NCI-H524 treated with DMSO at 0.1 percent for 48 hours (cell line): Measurements from ENCODE around the gene RTP5.
"Not testable (repeated sequence)": the region's sequence is repeated elsewhere in the genome, so short reads cannot be mapped to it uniquely, and the experiment has no call there.

Experiments used
- DNase-seq: peaks from one replicate; lab custom pipeline; 2025; lab: John Stamatoyannopoulos, UW

Gene RTP5

GRCh38 chr2:241902357-241902991 lies 32.9 kb downstream of the RTP5 start:
- no peak for DNase-seq

GRCh38 chr2:241903121-241904010 lies 33.8 kb downstream of the RTP5 start:
- DNase-seq, result peak; percentile 45

DNA sequence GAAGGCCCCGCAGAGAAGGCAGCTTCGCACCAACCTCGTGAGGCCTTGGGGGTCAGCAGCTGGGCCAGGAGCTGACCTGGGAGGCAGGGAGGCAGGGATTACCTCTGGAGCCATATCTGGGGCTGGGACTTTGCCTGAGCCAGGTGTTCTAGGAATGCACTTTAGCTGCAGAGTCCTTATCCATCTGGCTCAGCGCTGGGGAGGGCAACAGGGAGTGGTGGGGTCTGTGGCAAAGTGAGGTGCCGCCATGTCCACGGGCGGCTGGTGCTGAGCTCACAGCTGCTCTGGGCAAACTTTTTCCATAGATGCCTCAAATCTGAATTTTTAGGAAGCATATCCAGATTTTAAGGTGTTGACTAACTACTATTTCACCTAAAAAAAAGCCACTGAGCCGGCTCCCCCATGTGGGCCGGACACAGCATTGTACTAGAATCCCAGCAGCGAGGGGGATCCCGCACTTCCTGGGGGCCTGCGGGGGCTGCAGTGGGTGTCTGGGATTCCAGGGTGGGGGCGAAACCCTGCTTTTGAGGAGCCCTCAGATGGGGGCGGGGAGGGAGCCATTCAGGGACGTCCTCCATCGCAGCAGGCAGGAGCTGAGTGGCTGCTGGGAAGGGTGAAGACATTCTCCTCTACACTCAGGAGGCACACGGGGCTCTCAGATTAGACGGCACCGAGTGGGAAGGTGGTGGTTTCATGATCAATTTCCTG lies 34.6 kb downstream of the RTP5 start:
- DNase-seq, result no peak

DNA sequence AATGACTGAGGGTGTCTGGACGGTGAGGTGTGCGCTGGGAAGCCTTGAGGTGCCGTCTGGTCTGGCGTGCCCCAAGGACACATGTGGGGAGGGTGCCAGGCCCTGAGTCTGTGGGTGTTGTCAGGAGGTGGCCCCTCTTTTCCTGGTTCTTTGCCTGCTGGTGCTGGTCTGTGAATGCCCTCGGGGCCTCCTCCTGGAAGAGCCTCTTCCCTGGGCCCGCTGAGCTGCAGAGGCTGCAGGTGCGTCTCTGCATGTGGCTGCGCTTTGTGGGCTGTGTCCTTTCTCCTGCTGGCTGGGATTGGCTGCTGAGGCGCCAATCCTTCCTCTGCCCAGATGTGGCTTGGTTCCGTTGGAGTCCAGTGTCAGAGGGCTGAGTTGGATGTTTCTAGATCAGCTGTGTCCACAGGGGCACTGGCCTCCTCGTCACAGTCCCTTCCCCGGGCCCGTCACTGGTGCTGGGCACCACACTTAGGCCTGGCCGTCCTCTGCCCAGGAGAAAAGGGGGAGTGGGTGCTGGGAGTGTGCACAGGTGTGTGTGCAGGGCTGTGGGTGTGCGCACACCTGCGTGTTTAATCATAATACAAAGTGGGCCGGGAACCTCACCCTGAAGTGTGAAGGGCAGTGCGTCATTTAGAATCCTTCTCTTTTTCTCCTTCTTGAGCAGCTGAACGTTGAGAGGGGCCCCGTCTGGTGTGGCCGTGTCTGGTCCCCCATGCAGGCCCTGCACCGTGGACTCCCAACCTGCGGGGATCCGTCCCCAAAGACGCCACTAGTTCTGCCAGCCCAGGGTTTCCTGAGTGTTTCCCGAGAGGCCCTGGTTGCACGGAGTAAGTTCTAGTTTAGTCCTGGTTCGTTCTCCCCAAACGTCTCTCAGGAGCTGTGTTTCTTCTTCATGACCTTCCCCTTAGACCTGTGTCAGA lies 35.5 kb downstream of the RTP5 start:
- no peak for DNase-seq

DNA sequence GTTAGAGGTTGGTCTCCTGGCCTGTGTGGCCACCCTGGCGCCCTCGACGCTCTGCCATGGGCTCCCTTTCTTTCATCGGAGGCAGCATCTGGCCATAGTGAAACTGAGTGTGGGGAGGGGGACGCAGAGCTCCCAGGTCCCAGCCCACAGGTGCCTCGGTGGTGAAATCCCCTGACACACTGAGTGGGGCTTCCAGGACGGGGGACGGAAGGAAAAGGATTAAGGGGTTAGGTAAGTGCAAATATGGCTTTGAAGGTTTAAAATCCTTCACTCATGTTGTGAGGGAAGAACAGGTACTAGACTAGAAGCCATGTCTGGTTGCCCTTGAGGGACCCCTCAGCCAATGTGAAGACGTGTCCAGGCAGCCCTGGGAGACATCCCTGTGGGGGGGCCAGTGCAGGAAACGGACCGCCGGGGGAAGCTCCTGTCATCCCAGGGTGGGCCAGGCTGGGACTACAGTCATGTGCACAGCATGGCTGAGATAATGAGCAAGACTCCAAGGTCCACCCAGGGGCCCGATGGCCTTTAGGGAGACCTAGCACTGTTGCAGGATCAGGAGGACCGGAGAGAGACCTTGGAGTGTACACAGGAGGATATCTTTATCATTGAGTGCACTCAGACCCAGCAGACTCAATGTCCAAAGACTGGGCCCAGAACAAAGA lies 36.3 kb downstream of the RTP5 start:
- no peak for DNase-seq

DNA sequence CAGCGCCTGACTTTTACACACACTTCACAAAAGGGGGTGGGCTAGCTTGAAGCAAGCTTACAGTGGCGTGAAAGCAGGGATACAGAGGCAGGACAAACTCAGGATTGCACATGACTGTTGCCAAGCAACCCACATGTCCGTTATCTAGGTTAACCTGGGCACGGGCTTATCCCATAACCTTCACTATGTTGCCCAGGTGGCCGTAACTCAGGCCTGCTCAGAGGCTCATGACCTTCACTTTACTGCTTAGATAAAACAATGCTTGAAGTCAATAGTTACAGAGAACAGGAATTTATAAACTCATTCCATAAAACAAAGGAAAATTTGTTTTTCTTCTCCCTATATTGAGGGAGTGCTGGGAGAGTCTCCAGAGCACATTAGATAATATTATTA lies 36.8 kb downstream of the RTP5 start:
- not testable (repeated sequence) for DNase-seq

DNA sequence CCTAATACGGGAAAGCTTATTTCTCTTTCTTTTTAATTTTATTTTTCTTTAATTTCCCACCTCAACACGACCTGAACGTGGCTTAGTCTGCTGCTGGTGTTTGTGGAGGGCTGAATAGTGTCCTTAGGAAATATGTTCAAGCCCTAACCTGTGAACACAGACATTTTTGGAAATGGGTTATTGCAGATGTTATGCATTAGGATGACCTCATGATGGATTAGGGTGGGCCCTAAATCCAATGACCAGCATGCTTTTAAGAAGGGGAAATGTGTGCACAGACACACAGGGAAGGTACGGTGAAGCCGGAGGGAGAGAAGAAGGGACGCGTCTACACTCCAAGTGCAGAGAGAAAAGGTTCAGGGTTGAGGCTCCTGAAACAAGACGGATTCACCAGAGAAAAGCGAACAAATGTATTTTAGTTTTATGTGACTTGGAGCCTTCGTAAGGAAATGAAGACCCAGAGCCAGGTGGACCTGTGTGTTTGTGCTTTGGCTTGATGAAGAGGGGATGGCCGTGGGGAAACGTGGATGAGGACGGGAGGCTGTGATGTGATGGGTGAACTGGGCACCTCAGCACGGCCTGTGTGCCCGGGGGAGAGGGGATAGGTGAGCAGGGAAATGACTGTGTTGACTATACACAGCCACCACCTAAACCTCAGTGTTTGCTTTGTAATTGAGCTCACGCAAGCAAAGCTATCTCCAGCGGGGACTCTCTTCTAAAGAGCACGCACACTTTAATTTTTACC lies 37.5 kb downstream of the RTP5 start:
- DNase-seq, result no peak

DNA sequence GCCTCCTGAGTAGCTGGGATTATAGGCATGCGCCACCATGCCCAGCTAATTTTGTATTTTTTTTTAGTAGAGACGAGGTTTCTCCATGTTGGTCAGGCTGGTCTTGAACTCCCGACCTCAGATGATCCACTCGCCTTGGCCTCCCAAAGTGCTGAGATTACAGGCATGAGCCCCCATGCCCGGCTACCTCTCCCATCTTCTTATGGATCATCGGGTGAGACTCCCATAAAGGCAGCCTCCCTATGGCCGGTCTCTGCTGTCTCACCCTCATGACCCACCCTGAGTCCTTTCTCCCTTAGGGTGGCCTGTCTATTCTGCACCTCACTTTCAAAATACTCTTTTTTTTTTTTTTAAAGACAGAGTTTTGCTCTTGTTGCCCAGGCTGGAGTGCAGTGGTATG lies 38.3 kb downstream of the RTP5 start:
- DNase-seq, result not testable (repeated sequence)

- DNase-seq, result no peak
Observed at GRCh38 chr2:241908686-241909420, 39.3 kb downstream of the RTP5 start.

GRCh38 chr2:241909769-241910168 lies 40.2 kb downstream of the RTP5 start:
- no peak for DNase-seq

DNA sequence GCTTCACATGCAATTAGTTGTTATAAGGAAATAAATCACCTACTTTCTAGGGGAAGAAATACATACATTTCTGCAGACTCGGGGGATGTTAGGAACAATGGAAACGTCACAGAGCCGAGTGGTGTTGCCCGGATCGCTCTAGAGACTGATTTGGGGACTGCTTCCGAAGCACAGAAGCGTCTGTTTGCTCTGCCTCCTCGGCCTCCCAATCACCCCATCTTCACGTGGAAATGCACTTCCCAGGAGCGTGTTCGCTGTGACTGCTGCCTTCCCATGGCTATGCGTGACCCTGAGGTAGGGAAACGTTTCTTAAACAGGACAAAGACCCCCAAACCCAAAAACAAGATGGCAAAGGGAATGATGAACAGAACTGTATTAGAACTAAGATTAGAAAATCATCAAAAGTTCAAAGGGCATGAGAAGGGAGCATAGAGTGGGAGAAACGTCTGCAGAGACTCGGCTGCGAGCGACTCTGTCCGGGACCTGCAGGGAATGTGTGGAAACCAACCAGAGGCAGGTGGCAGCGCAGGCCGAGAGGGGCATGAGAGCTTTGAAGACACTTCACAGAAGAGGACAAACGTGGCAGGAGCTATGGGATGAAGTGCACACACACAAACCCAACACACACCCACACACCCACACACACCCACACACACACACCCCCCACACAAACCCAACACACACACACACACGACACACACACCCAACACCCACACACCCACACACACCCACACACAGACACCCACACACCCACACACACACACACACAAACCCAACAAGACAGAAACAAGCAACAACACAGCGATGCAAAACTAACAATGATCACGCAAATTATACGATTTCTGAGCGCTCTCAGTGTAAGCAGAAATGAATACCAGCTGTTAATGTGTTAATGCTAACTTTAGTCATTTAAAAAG lies 41.3 kb downstream of the RTP5 start:
- no peak for DNase-seq

DNA sequence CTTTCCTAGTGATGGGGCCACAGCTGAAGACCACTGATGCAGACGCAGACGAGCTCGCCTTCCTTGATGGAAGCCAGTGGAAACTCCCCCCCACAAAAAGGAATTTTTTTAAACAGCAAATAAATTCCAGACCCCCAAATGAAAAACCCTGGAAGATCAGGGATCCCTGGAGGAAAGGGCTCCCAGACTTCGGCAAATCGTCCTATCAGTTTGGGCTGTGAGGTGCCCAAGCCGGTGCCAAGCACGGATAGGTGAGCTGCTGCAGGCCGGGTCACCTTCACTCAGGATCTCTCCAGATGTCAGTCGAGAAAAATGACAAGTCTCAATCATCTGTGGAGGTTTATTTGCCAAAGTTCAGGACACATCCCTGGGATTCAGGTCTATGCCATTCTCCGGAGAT lies 42.0 kb downstream of the RTP5 start:
- no peak for DNase-seq

DNA sequence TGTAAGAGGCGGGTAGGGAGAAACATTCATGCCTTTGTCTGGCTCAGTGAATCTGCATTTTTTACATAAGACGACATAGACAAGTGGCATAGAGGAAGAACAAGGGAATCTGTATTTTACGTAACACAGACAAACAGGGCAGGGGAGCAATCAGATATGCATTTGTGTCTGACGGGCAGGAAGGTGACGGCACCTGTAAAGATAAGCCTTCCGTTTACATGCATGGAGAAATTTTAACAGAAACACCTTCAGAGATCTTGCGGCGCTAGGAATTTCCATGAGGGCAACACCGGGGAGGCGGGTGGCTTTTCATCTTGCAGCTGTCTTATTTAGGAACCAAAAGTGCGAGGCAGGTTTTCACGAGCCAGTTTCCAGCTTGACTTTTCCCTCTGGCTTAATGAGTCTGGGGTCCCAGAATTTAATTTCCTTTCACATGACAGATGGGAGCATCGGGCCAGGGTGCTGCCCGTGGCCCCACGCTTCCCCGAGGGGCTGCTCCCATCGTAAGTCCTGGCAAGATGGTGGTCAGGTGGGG lies 42.6 kb downstream of the RTP5 start:
- DNase-seq, result no peak

- DNase-seq, result no peak
Observed at GRCh38 chr2:241913703-241914102, 44.2 kb downstream of the RTP5 start.

GRCh38 chr2:241914542-241914941 lies 45.0 kb downstream of the RTP5 start:
- no peak for DNase-seq

- DNase-seq, result not testable (repeated sequence)
Observed at GRCh38 chr2:241921631-241922030, 52.1 kb downstream of the RTP5 start.

GRCh38 chr2:241922411-241922810 lies 52.9 kb downstream of the RTP5 start:
- DNase-seq, result no peak

DNA sequence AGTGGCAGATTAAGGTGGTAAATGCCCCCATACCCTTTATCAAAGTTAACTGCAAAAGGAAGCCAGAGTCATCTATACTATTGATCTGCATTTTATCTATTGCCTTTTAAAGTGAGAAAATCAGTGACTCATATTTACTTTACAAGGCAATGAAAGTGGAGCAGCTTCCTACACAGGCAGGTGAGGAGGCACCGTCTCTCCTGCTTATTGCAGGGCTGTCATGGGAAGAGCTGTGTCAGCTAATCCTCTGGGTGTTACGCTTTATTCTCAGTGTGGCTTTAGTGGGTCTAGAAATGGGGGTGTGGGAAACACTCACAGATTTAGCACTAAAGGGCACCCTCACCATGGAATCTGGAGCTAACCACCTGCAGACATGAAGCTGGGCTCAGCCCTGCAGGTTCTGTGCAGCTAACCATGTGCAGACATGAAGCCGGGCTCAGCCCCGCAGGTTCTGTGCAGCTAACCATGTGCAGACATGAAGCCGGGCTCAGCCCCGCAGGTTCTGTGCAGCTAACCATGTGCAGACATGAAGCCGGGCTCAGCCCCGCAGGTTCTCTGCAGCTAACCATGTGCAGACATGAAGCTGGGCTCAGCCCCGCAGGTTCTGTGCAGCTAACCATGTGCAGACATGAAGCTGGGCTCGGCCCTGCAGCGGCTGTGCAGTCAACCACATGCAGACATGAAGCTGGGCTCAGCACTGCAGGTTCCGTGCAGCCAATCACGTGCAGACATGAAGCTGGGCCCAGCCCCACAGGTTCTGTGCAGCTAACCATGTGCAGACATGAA lies 53.5 kb downstream of the RTP5 start:
- not testable (repeated sequence) for DNase-seq
